HG02970 (cell line): ENCODE data around the gene ANKRD52.
"Not testable (repeated sequence)": the region's sequence is repeated elsewhere in the genome, so short reads cannot be mapped to it uniquely, and the experiment has no call there.

Experiments
- ATAC-seq: cut with Tn5 transposase; IDR thresholded peaks from one replicate; pipeline ENCODE4 v1.9.1; 2021; ENCODE audit warnings: mild to moderate bottlenecking, moderate library complexity, moderate number of reproducible peaks; ENCODE audit not compliant: unreplicated experiment, low FRiP score

Gene ANKRD52

GRCh38 chr12:56274299-56274698, 16.1 kb upstream of the ANKRD52 start:
- no peak for ATAC-seq

GRCh38 chr12:56272468-56272867, 14.3 kb upstream of the ANKRD52 start:
- not testable (repeated sequence) for ATAC-seq

GRCh38 chr12:56271031-56271430, 12.8 kb upstream of the ANKRD52 start:
- ATAC-seq = no peak

- ATAC-seq = peak; percentile 19
Measured at GRCh38 chr12:56267443-56268071, 9.4 kb upstream of the ANKRD52 start.

GRCh38 chr12:56266693-56267442, 8.7 kb upstream of the ANKRD52 start, which contains the start of gene COQ10A:
TSS of gene COQ10A (plus strand) at chr12:56266942. CDS start at chr12:56267119, 177 bp downstream.
- ATAC-seq = peak; percentile 79

GRCh38 chr12:56266068-56266692, 8.0 kb upstream of the ANKRD52 start:
- not testable (repeated sequence) for ATAC-seq

- ATAC-seq = not testable (repeated sequence)
Measured at GRCh38 chr12:56262955-56263354, 4.8 kb upstream of the ANKRD52 start.

GRCh38 chr12:56261503-56262232, 3.5 kb upstream of the ANKRD52 start:
- ATAC-seq = no peak

- ATAC-seq = no peak
Measured at GRCh38 chr12:56260921-56261320, 2.7 kb upstream of the ANKRD52 start.

- ATAC-seq = no peak
Measured at GRCh38 chr12:56260380-56260779, 2.2 kb upstream of the ANKRD52 start.

- no peak for ATAC-seq
Measured at GRCh38 chr12:56258820-56259183, 618 bp upstream of the ANKRD52 start.

GRCh38 chr12:56257491-56258067, 605 bp downstream of the ANKRD52 start:
- ATAC-seq = peak; percentile 30

GRCh38 chr12:56257071-56257470, 1.1 kb downstream of the ANKRD52 start:
- ATAC-seq = no peak

- ATAC-seq = no peak
Measured at GRCh38 chr12:56256326-56256960, 1.7 kb downstream of the ANKRD52 start.

- ATAC-seq = no peak
Measured at GRCh38 chr12:56255671-56256070, 2.5 kb downstream of the ANKRD52 start.

GRCh38 chr12:56253091-56253490, 5.1 kb downstream of the ANKRD52 start:
- no peak for ATAC-seq

GRCh38 chr12:56252649-56253048, 5.5 kb downstream of the ANKRD52 start:
- no peak for ATAC-seq

GRCh38 chr12:56248711-56249110, 9.5 kb downstream of the ANKRD52 start:
- ATAC-seq = no peak

GRCh38 chr12:56247923-56248322, 10.3 kb downstream of the ANKRD52 start:
- ATAC-seq = no peak

- ATAC-seq = no peak
Measured at GRCh38 chr12:56244494-56244893, 13.7 kb downstream of the ANKRD52 start.
